Measurements from ENCODE around the gene CYB5A.

The CYB5A gene

DNA sequence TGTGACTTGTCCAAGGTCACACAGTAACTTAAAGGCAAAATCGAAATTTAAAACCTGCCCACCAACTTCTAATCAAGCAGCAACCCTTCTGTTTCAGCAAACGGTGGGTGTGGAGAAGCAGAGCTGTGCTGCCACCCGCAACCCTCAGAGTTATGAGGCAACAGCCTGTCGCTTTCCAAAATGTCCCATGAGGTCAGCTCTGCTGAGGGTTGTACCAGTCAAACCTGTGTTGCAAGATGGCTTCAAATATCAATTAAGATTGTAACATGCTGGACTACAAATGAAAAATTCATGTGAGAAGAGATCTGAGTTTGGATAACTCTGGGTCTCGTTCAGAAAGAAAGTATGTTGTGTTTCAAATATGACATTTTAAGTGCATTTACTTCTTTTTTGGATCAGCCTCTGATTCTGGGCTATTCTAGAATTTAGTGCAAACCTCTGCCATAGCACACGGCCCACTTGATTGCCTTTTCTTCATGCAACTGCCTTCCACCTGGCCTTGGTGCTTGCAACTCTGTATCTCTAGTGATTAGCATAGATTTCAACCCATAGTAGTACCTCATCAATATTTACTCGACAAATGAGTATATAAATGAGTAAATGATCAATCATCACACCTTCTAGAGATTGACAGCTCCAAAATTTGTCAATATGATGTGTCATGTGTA lies 74.2 kb downstream of the CYB5A start:
- H3K4me3 ChIP-seq (ENCODE audit: low read depth, low read length) = no peak overlapping the region
- TF ChIP-seq, protein P1, sequence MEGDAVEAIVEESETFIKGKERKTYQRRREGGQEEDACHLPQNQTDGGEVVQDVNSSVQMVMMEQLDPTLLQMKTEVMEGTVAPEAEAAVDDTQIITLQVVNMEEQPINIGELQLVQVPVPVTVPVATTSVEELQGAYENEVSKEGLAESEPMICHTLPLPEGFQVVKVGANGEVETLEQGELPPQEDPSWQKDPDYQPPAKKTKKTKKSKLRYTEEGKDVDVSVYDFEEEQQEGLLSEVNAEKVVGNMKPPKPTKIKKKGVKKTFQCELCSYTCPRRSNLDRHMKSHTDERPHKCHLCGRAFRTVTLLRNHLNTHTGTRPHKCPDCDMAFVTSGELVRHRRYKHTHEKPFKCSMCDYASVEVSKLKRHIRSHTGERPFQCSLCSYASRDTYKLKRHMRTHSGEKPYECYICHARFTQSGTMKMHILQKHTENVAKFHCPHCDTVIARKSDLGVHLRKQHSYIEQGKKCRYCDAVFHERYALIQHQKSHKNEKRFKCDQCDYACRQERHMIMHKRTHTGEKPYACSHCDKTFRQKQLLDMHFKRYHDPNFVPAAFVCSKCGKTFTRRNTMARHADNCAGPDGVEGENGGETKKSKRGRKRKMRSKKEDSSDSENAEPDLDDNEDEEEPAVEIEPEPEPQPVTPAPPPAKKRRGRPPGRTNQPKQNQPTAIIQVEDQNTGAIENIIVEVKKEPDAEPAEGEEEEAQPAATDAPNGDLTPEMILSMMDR (IDR thresholded peaks at IDR 0.05; ENCODE audit: borderline replicate concordance, insufficient read depth, low read depth, low read length) = no peak

DNA sequence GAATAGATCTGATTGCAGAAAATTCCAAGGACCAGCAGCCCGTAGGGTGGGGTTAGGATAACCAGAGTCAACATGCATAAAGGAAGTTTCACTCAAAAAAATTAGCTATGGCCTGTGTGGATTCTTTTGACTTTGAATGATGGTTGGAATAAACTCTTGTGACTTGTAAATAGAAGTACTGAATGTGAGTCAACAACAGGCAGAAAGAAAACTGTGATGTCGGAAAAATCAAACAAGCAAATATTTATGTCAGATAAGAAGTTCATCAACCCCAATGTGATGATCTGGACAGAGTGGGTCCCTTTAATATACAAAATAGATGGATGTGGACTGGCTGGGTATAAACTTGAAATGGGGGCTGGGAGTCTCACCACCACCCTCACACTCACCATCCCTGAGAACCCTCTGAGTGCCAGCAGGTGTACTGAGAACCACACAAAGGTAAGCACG lies 75.1 kb downstream of the CYB5A start:
- TF ChIP-seq, protein P1 (IDR thresholded peaks at IDR 0.05; ENCODE audit: borderline replicate concordance, insufficient read depth, low read depth, low read length) = no peak
- H3K4me3 ChIP-seq (ENCODE audit: low read depth, low read length) = no peak overlapping the region

DNA sequence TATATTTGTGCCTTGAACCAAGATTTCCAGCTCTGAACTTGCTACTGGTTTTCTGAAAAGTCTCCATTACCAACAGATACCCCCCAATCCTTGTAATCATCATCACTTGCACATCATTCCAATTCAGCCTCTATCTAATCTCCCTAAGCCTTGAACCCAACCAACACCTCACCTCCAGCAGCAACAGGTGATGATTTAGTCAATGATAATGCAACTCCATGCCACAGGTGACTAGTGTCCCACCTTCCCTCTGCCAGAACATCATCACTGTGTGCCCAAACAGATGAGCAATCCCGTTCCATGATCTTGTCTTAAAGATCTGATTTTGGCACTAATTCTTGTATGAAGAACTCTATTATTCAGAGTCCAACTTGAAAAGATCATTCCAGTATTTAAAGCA lies 75.9 kb downstream of the CYB5A start:
- no peak overlapping the region for H3K4me3 ChIP-seq (ENCODE audit: low read depth, low read length)
- TF ChIP-seq, protein P1 (IDR thresholded peaks at IDR 0.05; ENCODE audit: borderline replicate concordance, insufficient read depth, low read depth, low read length) = no peak

DNA sequence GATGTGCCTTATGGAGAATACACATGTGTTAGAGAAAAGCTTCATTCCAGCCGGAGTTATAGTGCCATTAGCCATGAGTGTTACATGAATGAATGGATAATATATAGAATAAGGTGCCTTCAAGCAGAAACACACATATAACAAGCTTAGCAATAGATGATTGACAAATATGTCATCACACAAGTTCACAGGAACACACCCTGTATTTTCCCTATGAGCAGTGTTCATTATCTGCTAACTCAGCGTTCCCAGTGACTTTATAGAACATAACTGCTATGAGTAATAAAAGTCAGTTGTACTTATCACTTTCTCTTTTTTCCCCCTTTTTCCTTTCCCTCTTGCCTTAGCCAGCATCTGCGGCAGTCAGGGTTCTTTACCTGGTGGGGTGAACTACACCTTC lies 78.3 kb downstream of the CYB5A start:
- TF ChIP-seq, protein P1 (IDR thresholded peaks at IDR 0.05; ENCODE audit: borderline replicate concordance, insufficient read depth, low read depth, low read length) = no peak
- H3K4me3 ChIP-seq (ENCODE audit: low read depth, low read length) = no peak overlapping the region

DNA sequence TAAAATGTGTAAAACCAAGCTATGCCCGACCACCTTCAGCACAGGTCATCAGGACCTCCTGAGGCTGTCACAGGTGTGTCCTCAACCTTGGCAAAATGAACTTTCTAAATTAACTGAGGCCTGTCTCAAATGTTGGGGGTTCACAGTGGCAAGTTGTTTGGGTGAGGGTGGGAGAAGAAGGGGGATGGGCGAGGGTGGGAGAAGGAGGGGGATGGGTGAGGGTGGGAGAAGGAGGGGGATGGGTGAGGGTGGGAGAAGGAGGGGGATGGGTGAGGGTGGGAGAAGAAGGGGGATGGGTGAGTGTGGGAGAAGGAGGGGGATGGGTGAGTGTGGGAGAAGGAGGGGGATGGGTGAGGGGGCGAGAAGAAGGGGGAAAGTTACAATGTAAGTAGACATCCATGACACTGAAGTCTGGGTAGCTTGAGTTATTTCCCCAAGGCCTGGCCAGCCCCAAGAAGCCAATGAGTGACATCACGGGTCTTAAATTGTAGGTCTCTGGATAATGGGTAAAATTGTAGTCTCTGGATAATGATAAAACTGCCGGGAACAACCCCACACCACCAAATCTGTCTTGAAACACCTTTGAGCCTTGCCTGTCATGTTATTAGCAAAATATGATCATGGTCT lies 87.1 kb downstream of the CYB5A start:
- no peak overlapping the region for H3K4me3 ChIP-seq (ENCODE audit: low read depth, low read length)
- TF ChIP-seq, protein P1 (IDR thresholded peaks at IDR 0.05; ENCODE audit: borderline replicate concordance, insufficient read depth, low read depth, low read length) = no peak

DNA sequence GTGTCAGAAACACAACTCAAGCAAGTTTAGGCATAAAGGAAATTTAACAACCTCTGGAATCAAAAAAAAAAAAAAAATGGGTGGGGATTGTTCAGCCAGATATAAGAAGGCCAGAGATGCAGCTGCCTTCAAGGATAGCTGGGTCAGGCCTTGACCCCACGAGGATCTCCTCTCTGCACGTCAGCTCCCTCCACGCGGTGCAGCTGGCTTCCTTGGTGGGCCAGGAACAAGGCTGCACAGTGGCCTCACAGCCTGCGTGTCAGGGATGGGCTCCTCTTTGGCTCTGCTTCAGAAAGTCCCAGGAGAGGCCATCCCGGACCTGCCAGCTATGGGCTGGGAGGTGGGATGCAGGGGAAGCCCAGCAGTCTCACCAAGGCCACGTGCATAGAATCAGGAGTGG lies 88.0 kb downstream of the CYB5A start:
- no peak overlapping the region for H3K4me3 ChIP-seq (ENCODE audit: low read depth, low read length)

More for the DNA sequence above, 88.0 kb downstream of the CYB5A start:
- TF ChIP-seq, protein P1 (IDR thresholded peaks at IDR 0.05; ENCODE audit: borderline replicate concordance, insufficient read depth, low read depth, low read length) = no peak
